SU-DHL-6 (cell line): ENCODE data around the gene TMEM115.

Experiments
- EZH2phosphoT487 ChIP-seq: fragments of 200-600 bp; sonication (generic), shearing (Covaris generic); conservative IDR thresholded peaks from 2 replicates; pipeline ENCODE4 v1.6.1; 2018; ENCODE audit warnings: mild to moderate bottlenecking, antibody characterized with exemption, low read length, moderate library complexity, mixed read lengths
- TF ChIP-seq, protein P1 (sequence below): fragments of 200-600 bp; sonication (generic); IDR thresholded peaks from one replicate; pipeline ENCODE4 v1.5.1; 2017; ENCODE audit warnings: antibody characterized with exemption, mild to moderate bottlenecking, low read length, moderate library complexity; ENCODE audit not compliant: insufficient read depth, poor library complexity, severe bottlenecking

DNA sequence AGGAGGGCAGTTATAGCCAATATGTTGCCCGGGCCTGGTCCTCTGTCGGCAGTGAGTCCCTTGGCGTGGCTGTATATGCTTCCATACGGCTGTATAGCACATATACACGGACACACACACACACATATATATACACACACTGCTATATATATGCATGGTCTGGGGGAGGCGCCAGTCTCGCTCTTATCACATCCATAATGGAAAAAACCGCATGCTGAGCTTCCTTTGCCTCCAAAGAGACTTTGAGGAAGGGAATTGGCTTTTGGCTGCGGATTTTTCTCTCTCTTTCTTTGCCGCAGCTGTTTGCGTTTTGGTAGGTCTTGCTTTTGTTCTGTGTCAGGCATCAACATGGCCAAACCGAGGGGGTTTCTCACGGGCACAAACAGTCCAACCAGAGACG, 11.3 kb upstream of the TMEM115 start:
- TF ChIP-seq, protein P1, sequence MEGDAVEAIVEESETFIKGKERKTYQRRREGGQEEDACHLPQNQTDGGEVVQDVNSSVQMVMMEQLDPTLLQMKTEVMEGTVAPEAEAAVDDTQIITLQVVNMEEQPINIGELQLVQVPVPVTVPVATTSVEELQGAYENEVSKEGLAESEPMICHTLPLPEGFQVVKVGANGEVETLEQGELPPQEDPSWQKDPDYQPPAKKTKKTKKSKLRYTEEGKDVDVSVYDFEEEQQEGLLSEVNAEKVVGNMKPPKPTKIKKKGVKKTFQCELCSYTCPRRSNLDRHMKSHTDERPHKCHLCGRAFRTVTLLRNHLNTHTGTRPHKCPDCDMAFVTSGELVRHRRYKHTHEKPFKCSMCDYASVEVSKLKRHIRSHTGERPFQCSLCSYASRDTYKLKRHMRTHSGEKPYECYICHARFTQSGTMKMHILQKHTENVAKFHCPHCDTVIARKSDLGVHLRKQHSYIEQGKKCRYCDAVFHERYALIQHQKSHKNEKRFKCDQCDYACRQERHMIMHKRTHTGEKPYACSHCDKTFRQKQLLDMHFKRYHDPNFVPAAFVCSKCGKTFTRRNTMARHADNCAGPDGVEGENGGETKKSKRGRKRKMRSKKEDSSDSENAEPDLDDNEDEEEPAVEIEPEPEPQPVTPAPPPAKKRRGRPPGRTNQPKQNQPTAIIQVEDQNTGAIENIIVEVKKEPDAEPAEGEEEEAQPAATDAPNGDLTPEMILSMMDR: no peak
- no peak for TF ChIP-seq EZH2phosphoT487
